HepG2 (cell line): ENCODE measurements around the gene SPPL3.

Experiments
- JUNB ChIP-seq: sonication (generic); formaldehyde crosslinking; IDR thresholded peaks from 2 replicates; pipeline ENCODE4 v1.8.0; 2022; ENCODE audit warnings: missing genetic modification reagents, mild to moderate bottlenecking, borderline replicate concordance
- SP4 ChIP-seq: sonication (generic); formaldehyde crosslinking; IDR thresholded peaks from 2 replicates; pipeline ENCODE4 v1.8.1; 2023; ENCODE audit warnings: mild to moderate bottlenecking, missing genetic modification reagents

DNA sequence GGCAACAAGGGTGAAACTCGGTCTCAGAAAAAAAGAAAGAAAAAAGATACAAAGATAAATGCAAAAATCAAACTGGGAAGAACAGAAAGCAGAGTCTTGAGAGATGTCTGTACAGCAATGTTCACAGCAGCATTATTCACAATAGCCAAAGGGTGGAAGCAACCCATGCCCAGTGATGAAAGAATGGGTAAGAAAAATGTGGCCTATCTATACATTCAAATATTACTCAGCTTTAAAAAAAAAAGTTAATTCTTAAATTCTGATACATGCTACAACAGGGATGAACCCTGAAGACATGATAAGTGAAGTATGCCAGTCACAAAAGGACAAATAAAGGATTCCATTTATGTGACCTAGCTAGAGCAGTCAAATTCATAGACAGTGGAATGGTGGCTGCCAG is 33.7 kb downstream of the SPPL3 start:
- TF ChIP-seq SP4 (CRISPR knock-in tag) = no peak
- TF ChIP-seq JUNB (CRISPR knock-in tag) = no peak
